ENCODE measurements around the gene KRTAP5-1. TPM values are rescaled to one million over a fixed set of nuclear protein-coding genes. Genes with fewer than 3 reads are reported as not detected.
"Not testable (repeated sequence)": the region's sequence is repeated elsewhere in the genome, so short reads cannot be mapped to it uniquely, and the experiment has no call there.

The KRTAP5-1 gene
- total RNA-seq, 2 experiments from 2014 or later: not detected

DNA sequence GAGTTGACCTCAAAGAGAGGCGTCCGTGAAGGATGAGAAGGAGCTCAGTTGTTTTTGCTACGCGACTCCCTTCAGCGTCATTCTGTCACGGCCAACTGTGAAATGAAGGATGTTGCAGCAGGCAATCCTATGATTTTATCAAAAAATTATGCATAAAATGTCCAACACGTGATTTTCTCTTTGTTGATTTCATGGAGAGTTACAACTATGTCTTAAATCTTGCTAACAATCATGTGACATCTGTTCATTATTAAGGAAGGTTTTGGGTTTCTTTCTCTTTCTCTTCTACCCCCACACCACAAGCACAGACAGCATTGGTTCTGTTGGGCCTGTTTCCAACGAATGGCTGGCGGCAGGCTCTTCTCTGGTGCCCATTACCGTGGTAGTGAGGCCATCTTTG is 33.1 kb upstream of the KRTAP5-1 start:
- Mint-ChIP-seq H3K27ac (no peak overlapping the region), H3K9me3 (no peaks in the 10 kb centered on the region), H3K4me1 (peaks cover 7% of the 10 kb centered on the region), H3K4me3 (no peak overlapping the region), H3K27me3 (peaks cover 19% of the 10 kb centered on the region), H3K36me3 (ENCODE audit: low read depth) (no peaks in the 10 kb centered on the region)
- CTCF ChIA-PET: interaction anchor here (1.1 to 1.5 kb wide), 5 partner anchors 8 to 71 kb away, joined by 3 to 6 read pairs (median 3); no protein-coding TSS in a partner anchor
- POLR2A ChIA-PET: no interaction called here
- DNase-seq: no peak

DNA sequence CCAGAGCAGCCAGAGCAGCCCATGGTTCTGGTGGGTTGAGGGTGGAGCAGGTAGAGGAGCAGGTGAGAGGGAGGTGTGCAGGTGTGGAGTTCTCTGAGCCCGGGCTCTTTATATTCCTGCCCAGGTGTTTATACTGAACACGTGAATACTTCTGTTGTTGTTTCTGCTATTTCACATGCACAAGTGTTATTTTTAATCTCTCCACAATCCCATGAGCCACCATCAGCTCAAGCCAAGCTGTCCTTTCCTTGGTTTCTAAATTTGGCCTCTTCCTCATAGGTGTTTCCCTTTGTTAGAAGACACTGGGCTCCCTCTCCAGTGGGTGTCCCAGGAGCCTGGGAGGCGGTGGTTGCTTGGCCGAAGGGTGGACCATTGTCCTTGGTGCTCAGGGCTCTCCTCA is 23.3 kb upstream of the KRTAP5-1 start, which contains the start of gene KRTAP5-3:
TSS of gene KRTAP5-3 (minus strand) at position 101 of the 400 bp plus-strand sequence. CDS start at position 23, 78 bp downstream.
- no peak within 1 kb of the TSS for H3K27ac Mint-ChIP-seq
- H3K4me3 Mint-ChIP-seq: no peak within 1 kb of the TSS
- peaks cover 17% of the 10 kb centered on the region for H3K4me1 Mint-ChIP-seq
- ChIA-PET POLR2A (no interaction called here), CTCF (interaction anchor here (1.8 kb wide), 1 partner anchor 13 kb away, joined by 6 read pairs; no protein-coding TSS in a partner anchor)
- H3K9me3 Mint-ChIP-seq: no peaks in the 10 kb centered on the region
- peaks cover 25% of the 10 kb centered on the region for H3K27me3 Mint-ChIP-seq
- no peak for DNase-seq
- no peaks in the 10 kb centered on the region for H3K36me3 Mint-ChIP-seq (ENCODE audit: low read depth)

DNA sequence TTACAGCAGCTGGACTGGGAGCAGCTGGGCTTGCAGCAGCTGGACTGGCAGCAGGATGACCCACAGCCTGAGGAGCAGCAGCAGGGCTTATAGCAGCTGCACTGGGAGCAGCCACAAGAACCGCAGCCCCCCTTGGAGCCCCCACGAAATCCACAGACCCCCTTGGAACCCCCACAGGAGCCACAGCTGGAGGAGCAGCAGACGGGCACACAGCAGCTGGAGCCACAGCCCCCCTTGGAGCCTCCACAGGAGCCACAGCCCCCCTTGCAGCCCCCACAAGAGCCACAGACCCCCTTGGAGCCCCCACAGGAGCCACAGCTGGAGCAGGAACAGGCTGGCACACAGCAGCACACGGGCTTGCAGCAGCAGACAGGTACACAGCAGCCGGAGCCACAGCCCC is 22.8 kb upstream of the KRTAP5-1 start:
- H3K9me3 Mint-ChIP-seq; POLR2A ChIA-PET; H3K27ac Mint-ChIP-seq; H3K36me3 Mint-ChIP-seq (ENCODE audit: low read depth); DNase-seq; H3K4me3 Mint-ChIP-seq: not testable (repeated sequence)
- Mint-ChIP-seq H3K27me3 (peaks cover 30% of the 10 kb centered on the region), H3K4me1 (peaks cover 17% of the 10 kb centered on the region)
- CTCF ChIA-PET: interaction anchor here (1.8 kb wide), 1 partner anchor 13 kb away, joined by 6 read pairs; no protein-coding TSS in a partner anchor

DNA sequence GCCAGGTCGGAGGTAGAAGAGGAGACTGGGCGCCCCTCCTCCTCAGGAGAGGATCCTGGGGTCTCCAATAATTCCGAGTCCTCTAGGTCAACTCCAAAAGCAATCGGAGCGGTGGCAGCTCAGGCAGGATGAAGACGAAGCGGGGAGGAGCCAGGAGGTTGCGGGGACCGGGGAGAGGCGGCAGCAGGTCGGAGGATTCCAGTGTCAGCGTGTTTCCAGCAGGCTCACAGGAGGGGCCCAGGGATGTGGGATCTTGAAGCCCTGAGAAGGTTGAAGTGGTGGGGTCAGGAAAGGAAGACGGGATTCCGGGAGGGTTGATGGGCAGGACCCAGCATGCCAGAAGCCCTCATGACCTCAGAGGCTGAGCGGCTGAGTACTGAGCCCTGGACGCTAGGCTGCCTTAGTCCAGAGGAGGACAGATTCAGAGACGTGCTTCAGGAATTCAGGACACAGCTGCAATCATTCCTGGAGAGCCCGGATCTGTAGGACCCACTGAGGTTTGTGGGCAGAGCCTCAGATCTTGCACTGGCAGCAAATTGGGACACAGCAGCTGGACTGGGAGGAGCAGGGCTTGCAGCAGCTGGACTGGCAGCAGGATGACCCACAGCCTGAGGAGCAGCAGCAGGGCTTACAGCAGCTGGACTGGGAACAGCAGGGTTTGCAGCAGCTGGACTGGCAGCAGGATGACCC is 22.2 kb upstream of the KRTAP5-1 start:
- POLR2A ChIA-PET; H3K36me3 Mint-ChIP-seq (ENCODE audit: low read depth); H3K4me3 Mint-ChIP-seq; DNase-seq; H3K9me3 Mint-ChIP-seq; H3K27ac Mint-ChIP-seq: not testable (repeated sequence)
- Mint-ChIP-seq H3K27me3 (peaks cover 33% of the 10 kb centered on the region), H3K4me1 (peaks cover 17% of the 10 kb centered on the region)
- CTCF ChIA-PET: interaction anchor here (1.8 kb wide), 1 partner anchor 12 kb away, joined by 6 read pairs; no protein-coding TSS in a partner anchor

DNA sequence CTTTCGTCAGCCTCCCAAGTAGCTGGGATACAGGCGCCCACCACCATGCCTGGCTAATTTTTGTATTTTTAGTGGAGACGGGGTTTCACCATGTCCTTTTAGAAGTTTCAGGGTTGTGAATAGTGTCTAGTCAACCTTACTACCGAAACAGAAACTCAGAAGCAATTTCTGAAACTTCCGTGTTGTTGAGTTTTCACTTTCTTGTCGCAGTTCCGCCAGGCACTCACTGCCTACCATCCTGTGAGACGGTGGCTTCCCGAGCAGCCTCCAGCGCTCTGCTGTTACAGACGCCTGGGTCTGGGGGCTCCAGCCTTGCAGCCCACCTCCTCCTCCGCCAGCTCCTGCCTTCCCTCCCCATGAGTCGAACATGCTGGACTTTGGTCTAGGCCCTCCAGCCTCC is 20.8 kb upstream of the KRTAP5-1 start:
- Mint-ChIP-seq H3K4me1 (peaks cover 17% of the 10 kb centered on the region), H3K27me3 (peaks cover 41% of the 10 kb centered on the region), H3K27ac (peak overlapping the region; percentile 68), H3K4me3 (peak overlapping the region; percentile 51)
- ChIA-PET POLR2A (interaction anchor here (0.9 kb wide), 1 partner anchor 31 kb away, joined by 4 read pairs; no protein-coding TSS in a partner anchor), CTCF (interaction anchor here (1.0 to 1.8 kb wide), 2 partner anchors 11 to 31 kb away, joined by 6 to 14 read pairs; no protein-coding TSS in a partner anchor)
- not testable (repeated sequence) for H3K36me3 Mint-ChIP-seq (ENCODE audit: low read depth); H3K9me3 Mint-ChIP-seq
- peak; percentile 52 for DNase-seq

DNA sequence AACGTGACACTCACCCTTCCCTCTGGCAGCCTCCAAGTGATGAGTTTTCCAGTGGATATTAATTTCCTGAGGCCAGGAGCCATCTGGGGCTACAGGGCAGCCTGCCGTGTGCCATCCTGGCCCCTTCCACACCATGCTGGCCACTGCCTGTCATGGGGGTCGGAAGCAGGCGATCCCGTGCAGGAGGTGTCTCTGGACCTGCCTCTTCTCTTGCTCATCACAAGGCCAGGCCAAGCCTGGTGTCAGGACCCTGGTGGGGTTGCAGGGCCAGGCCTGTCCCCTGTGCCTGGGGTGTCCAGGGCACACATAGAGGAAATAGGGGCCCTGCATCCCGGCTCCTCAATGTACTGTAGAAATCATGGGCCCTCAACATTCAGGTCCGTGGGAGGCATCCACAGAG is 19.6 kb upstream of the KRTAP5-1 start:
- Mint-ChIP-seq H3K9me3 (no peaks in the 10 kb centered on the region), H3K27ac (no peak overlapping the region), H3K27me3 (peaks cover 46% of the 10 kb centered on the region), H3K4me1 (peaks cover 17% of the 10 kb centered on the region), H3K4me3 (no peak overlapping the region), H3K36me3 (ENCODE audit: low read depth) (no peaks in the 10 kb centered on the region)
- ChIA-PET CTCF (interaction anchor here (1.0 to 1.8 kb wide), 2 partner anchors 10 to 30 kb away, joined by 6 to 14 read pairs; no protein-coding TSS in a partner anchor), POLR2A (interaction anchor here (0.9 kb wide), 1 partner anchor 30 kb away, joined by 4 read pairs; no protein-coding TSS in a partner anchor)
- DNase-seq: no peak

DNA sequence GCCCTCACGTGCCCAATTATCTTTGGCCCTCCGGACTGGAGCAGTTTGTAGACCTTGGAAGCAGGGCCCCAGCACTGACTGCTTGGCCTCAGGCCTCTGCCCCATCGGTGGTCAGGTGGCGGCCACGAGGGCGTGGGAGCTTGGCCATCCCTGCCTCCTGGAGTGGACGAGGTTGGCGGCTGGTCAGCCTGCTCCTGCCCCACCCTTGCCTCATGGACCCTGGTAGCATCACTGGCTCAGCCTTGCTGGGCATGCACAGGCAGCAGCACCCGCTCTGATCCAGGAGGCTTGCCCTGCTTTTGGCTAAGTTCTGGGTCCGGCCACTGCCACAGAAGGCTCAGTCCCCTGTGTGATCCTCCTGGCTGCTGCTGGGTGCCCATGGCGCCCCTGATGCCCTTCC is 19.1 kb upstream of the KRTAP5-1 start:
- Mint-ChIP-seq H3K4me1 (peaks cover 17% of the 10 kb centered on the region), H3K9me3 (no peaks in the 10 kb centered on the region), H3K27ac (no peak overlapping the region), H3K36me3 (ENCODE audit: low read depth) (no peaks in the 10 kb centered on the region), H3K4me3 (no peak overlapping the region), H3K27me3 (peaks cover 51% of the 10 kb centered on the region)
- ChIA-PET POLR2A (no interaction called here), CTCF (no interaction called here)
- no peak for DNase-seq

DNA sequence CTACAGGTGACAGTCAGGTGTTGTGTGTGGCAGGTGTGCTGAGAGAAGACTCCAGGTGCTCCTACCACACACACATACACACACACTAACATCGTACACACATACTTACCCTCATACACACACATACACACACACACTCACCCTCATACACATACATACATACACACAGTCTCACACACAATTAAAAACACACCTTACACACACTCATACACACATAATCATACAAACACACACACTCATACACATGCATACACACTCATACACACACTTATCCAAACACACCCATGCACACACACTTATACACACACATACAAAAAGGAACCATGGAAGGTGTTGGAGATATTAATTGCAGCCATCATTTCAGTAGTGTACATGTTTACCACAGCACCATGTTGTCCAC is 18.5 kb upstream of the KRTAP5-1 start:
- no peaks in the 10 kb centered on the region for H3K9me3 Mint-ChIP-seq
- no peak for DNase-seq
- H3K4me1 Mint-ChIP-seq: peaks cover 20% of the 10 kb centered on the region
- POLR2A ChIA-PET: no interaction called here
- H3K27me3 Mint-ChIP-seq: peaks cover 56% of the 10 kb centered on the region
- H3K4me3 Mint-ChIP-seq: no peak overlapping the region
- CTCF ChIA-PET: no interaction called here
- H3K36me3 Mint-ChIP-seq (ENCODE audit: low read depth): no peaks in the 10 kb centered on the region
- no peak overlapping the region for H3K27ac Mint-ChIP-seq

DNA sequence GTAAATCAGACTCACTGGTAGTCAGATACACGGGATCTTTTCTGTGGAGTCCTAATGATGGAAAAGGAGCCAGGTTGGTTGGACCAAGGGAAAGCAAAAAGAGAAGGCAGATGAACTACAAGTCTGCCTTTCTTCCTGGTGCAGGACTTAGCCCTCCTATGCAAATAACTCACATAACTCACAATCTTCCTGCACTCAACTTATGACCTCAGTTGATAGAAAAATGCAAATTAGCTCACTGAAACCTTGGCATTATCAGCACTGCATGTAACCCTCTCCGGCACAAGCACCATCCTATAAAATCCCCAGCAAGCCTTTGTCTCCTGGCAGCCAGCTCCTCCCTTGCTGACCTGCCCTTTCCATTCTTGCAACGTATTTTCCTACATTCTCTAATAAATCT is 16.6 kb upstream of the KRTAP5-1 start:
- H3K27ac Mint-ChIP-seq; DNase-seq; H3K4me3 Mint-ChIP-seq; CTCF ChIA-PET; POLR2A ChIA-PET; H3K36me3 Mint-ChIP-seq (ENCODE audit: low read depth); H3K9me3 Mint-ChIP-seq: not testable (repeated sequence)
- peaks cover 61% of the 10 kb centered on the region for H3K27me3 Mint-ChIP-seq
- peaks cover 18% of the 10 kb centered on the region for H3K4me1 Mint-ChIP-seq

DNA sequence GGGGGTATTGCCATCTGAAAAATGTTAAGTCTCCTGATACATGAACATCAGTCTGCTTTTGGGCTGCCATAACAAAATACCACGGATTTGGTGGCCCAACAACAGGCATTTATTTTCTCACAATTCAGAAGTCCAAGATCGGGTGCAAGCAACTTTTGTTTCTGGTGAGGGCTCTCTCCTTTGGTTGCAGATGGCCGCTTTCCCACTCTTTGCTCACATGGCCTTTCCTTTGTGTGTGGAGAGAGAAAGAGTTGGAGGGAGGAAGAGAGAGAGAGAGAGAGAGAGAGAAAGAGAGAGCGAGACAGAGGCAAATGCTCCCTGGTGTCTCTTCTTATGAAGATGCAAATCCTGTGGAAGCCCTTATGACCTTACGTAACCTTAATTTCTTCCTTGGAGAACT is 15.5 kb upstream of the KRTAP5-1 start:
- H3K4me3 Mint-ChIP-seq: no peak overlapping the region
- H3K36me3 Mint-ChIP-seq (ENCODE audit: low read depth): no peaks in the 10 kb centered on the region
- H3K9me3 Mint-ChIP-seq: no peaks in the 10 kb centered on the region
- peaks cover 13% of the 10 kb centered on the region for H3K4me1 Mint-ChIP-seq
- H3K27me3 Mint-ChIP-seq: peaks cover 62% of the 10 kb centered on the region
- no peak overlapping the region for H3K27ac Mint-ChIP-seq
- CTCF ChIA-PET: no interaction called here
- POLR2A ChIA-PET: no interaction called here
- no peak for DNase-seq

DNA sequence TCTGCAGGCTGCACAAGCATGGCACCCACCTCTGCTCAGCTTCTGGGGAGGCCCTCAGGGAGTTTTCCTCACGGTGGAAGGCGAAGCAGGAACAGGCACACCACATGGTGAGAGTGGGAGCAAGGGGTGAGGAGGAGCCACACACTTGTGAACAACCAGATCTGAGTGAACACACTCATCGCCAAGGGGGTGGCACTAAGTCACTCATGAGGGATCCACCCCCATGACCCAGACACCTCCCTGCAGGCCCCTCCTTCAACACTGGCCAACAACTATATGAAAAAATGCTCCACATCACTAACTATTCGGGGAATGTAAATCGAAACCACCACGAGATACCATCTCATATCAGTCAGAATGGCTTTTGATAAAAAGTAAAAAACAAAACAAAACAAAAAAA is 13.7 kb upstream of the KRTAP5-1 start:
- Mint-ChIP-seq H3K27me3 (peaks cover 73% of the 10 kb centered on the region), H3K27ac (no peak overlapping the region), H3K4me1 (peaks cover 12% of the 10 kb centered on the region), H3K4me3 (no peak overlapping the region), H3K9me3 (no peaks in the 10 kb centered on the region), H3K36me3 (ENCODE audit: low read depth) (no peaks in the 10 kb centered on the region)
- ChIA-PET POLR2A (no interaction called here), CTCF (interaction anchor here (0.7 to 1.0 kb wide), 3 partner anchors 24 to 212 kb away, joined by 3 to 7 read pairs (median 3); no protein-coding TSS in a partner anchor)
- no peak for DNase-seq

DNA sequence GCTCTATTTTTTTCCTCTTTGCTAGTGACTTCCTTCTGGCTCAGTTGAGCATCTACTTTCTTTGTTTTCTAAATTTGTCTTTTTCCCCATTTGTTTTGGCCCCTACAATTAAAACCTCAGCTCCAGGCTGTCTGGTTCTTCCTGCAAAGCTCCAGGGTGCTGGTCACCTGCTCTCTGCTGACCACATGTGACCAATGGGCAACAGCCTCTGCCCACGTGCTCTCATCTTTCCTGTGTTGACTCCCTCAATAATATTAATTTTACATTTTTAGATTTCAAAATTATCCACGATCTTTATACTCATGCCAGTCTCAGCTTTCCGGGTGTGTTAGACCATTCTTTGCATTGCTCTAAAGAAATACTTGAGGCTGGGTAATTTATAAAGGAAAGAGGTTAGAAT is 13.3 kb upstream of the KRTAP5-1 start:
- CTCF ChIA-PET: interaction anchor here (0.8 to 1.0 kb wide), 2 partner anchors 24 to 41 kb away, joined by 3 read pairs; no protein-coding TSS in a partner anchor
- H3K4me1 Mint-ChIP-seq: peaks cover 12% of the 10 kb centered on the region
- DNase-seq; H3K9me3 Mint-ChIP-seq; H3K4me3 Mint-ChIP-seq; H3K27ac Mint-ChIP-seq; POLR2A ChIA-PET; H3K36me3 Mint-ChIP-seq (ENCODE audit: low read depth): not testable (repeated sequence)
- peaks cover 73% of the 10 kb centered on the region for H3K27me3 Mint-ChIP-seq

DNA sequence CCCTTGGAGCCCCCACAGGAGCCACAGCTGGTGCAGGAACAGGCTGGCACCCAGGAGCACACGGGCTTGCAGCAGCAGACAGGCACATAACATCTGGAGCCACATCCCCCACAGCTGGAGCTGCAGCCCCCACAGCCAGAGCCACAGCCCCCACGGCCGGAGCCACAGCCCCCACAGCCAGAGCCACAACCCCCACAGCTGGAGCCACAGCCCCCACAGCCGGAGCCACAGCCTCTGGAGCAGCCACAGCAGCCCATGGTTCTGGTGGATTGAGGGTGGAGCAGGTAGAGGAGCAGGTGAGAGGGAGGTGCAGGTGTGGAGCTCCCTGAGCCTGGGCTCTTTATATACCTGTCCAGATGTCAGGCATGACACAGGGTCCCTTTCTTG is 12.9 kb upstream of the KRTAP5-1 start, which contains the start of gene KRTAP5-2:
TSS of gene KRTAP5-2 (minus strand) at position 301 of the 387 bp plus-strand sequence. CDS start at position 257, 44 bp downstream.
- Mint-ChIP-seq H3K9me3 (no peaks in the 10 kb centered on the region), H3K4me1 (peaks cover 12% of the 10 kb centered on the region), H3K27me3 (peaks cover 71% of the 10 kb centered on the region), H3K36me3 (ENCODE audit: low read depth) (no peaks in the 10 kb centered on the region), H3K4me3 (no peak within 1 kb of the TSS), H3K27ac (no peak within 1 kb of the TSS)
- ChIA-PET CTCF (interaction anchor here (0.8 to 1.0 kb wide), 2 partner anchors 23 to 41 kb away, joined by 3 read pairs; no protein-coding TSS in a partner anchor), POLR2A (no interaction called here)
- no peak for DNase-seq

Measured in activated CD4-positive, alpha-beta memory T cell treated with anti-CD3 and anti-CD28 coated beads, Interleukin-2, amount 10 ng/mL, durations not matched to agents 7 days and 5 days (primary cell).